Suprapubic skin (tissue), 4 donors: ENCODE measurements around the gene PML. TPM values are rescaled to one million over a fixed set of nuclear protein-coding genes. Genes with fewer than 3 reads are reported as not detected.

ENCODE experiments used
- DNase-seq, 2 donors: peaks; one replicate each; pipeline ENCODE4 v3.0.0-alpha.2; 2019; ENCODE audit warnings: low spot score in 2 of 2
- H3K27ac ChIP-seq: fragments of 200-600 bp; sonication (generic); one replicate; pipeline ENCODE4 v1.5.1; 2019
- H3K27me3 ChIP-seq: fragments of 200-600 bp; sonication (generic); one replicate; pipeline ENCODE4 v1.5.1; 2019
- H3K36me3 ChIP-seq: fragments of 200-600 bp; sonication (generic); one replicate; pipeline ENCODE4 v1.5.1; 2019
- H3K4me1 ChIP-seq: fragments of 200-600 bp; sonication (generic); one replicate; pipeline ENCODE4 v1.5.1; 2019
- H3K4me3 ChIP-seq: fragments of 200-600 bp; sonication (generic); one replicate; pipeline ENCODE4 v1.5.1; 2019; ENCODE audit warnings: mild to moderate bottlenecking
- H3K9me3 ChIP-seq: fragments of 200-600 bp; sonication (generic); one replicate; pipeline ENCODE4 v1.5.1; 2019
- EP300 ChIP-seq: sonication (generic); formaldehyde crosslinking; IDR thresholded peaks from one replicate; pipeline ENCODE4 v1.6.1; 2017; ENCODE audit warnings: antibody characterized with exemption
- POLR2A ChIP-seq, 2 donors: fragments of 450-650 bp; IDR thresholded peaks; one replicate each; pipeline ENCODE4 v1.6.1; 2017; ENCODE audit warnings: antibody characterized with exemption in 2 of 2, mild to moderate bottlenecking in 2 of 2, moderate library complexity in 2 of 2
- POLR2AphosphoS5 ChIP-seq, 3 donors: sonication (generic); formaldehyde crosslinking; IDR thresholded peaks; one replicate each; pipeline ENCODE4 v1.6.1; 2017; ENCODE audit warnings: antibody characterized with exemption in 3 of 3
- WGBS: methylation state at CpG from one replicate; pipeline ENCODE4 v1.1.5; 2018; 5-methylcytosine and 5-hydroxymethylcytosine counted together
- total RNA-seq, 4 donors: library from RNA; depleted of rRNA; stranded (reverse); fragments of >200 nt; gene quantifications; one replicate each; pipeline ENCODE4 v1.1.0, GENCODE V29; 2016
- TF ChIP-seq, protein P1 (sequence below), 2 donors: fragments of 200-600 bp in 1 of 2; fragments of 450-650 bp in 1 of 2; sonication (generic) in 1 of 2; IDR thresholded peaks; one replicate each; pipeline ENCODE4 v1.5.1; 2016 to 2019; ENCODE audit warnings: antibody characterized with exemption in 2 of 2, mild to moderate bottlenecking in 1 of 2, moderate library complexity in 1 of 2

The PML gene
- total RNA-seq, 4 donors from 2014 or later = 59.2 to 111 (median 82.5) TPM

DNA sequence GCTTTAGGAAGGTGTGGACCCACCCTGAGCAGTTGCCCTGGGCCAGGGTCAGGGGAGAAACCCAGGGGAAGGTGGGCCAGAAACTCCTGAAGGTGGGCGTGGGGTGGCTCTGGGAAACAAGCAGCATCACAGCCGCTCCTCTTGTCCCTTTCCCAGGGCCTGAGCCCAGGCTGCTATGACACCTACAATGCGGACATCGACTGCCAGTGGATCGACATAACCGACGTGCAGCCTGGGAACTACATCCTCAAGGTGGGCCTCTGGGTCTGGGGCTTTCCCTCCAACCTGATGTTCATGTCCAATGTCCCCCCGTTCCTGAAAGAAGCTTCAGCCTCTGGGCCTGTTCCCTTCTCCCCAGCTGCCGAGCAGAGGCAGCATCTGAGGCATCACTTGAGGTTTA lies 46.9 kb upstream of the PML start:
- Histone ChIP-seq H3K36me3 (peaks cover 11% of the 10 kb centered on the region), H3K27ac (no peak overlapping the region), H3K9me3 (no peaks in the 10 kb centered on the region), H3K4me1 (peaks cover 21% of the 10 kb centered on the region), H3K4me3 (no peak overlapping the region), H3K27me3 (no peaks in the 10 kb centered on the region)
- 100% methylated on average over 4 of the region's 9 CpGs for WGBS
- peak in 1 of 2 donors; percentile 53 for DNase-seq
- TF ChIP-seq POLR2AphosphoS5 (IDR thresholded peaks at IDR 0.05) (no peak), POLR2A (IDR thresholded peaks at IDR 0.05) (no peak), EP300 (no peak)
- TF ChIP-seq, protein P1, sequence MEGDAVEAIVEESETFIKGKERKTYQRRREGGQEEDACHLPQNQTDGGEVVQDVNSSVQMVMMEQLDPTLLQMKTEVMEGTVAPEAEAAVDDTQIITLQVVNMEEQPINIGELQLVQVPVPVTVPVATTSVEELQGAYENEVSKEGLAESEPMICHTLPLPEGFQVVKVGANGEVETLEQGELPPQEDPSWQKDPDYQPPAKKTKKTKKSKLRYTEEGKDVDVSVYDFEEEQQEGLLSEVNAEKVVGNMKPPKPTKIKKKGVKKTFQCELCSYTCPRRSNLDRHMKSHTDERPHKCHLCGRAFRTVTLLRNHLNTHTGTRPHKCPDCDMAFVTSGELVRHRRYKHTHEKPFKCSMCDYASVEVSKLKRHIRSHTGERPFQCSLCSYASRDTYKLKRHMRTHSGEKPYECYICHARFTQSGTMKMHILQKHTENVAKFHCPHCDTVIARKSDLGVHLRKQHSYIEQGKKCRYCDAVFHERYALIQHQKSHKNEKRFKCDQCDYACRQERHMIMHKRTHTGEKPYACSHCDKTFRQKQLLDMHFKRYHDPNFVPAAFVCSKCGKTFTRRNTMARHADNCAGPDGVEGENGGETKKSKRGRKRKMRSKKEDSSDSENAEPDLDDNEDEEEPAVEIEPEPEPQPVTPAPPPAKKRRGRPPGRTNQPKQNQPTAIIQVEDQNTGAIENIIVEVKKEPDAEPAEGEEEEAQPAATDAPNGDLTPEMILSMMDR (IDR thresholded peaks at IDR 0.05) = no peak

DNA sequence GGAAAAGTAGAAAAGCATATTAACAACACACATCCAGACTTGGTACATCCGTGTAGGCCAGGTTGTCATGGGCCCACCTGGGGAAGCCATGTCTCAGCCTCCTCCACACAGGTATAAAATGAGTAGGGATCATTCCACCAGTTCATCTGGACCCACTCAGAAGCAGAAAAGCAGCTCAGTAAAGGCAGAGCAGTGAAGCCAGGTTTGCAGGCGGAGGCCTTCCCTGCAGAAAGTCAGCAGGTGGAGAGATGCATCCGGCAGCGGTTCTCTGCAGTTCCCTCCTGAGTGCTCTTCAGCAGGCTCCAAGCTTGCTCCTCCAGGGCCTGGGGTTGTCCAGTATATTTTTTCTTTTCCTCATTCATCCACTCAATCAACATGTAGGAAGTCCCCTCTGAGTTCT lies 46.1 kb upstream of the PML start:
- H3K27me3 ChIP-seq = no peaks in the 10 kb centered on the region
- peak in 1 of 2 donors; percentile 35 for DNase-seq
- peaks cover 11% of the 10 kb centered on the region for H3K36me3 ChIP-seq
- peaks cover 27% of the 10 kb centered on the region for H3K4me1 ChIP-seq
- no peaks in the 10 kb centered on the region for H3K9me3 ChIP-seq
- no peak overlapping the region for H3K4me3 ChIP-seq
- 100% methylated on average over 4 of the region's 4 CpGs for whole genome bisulfite sequencing
- no peak overlapping the region for H3K27ac ChIP-seq
- TF ChIP-seq EP300 (no peak), POLR2AphosphoS5 (IDR thresholded peaks at IDR 0.05) (no peak), POLR2A (IDR thresholded peaks at IDR 0.05) (no peak)
- TF ChIP-seq, protein P1 (IDR thresholded peaks at IDR 0.05) = no peak

DNA sequence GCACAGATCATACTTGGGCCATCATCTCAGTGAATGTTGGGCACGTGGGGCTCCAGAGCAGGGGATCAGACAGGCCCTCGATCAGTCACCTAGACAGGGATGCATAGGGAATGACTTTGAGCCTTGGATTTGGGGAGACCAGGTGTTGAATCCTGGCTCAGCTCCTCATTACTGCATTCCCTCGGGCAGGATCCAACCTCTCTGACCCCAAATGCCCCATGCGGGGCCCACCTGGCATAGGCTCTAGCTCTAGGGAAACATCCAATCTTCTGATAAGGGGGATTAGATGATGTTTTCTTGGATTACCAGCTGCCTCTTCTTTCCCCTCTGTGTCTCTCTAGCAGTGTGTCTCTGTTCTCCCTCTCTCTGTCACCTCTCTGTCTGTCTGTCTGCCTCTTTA lies 45.5 kb upstream of the PML start:
- Histone ChIP-seq H3K4me1 (peaks cover 31% of the 10 kb centered on the region), H3K36me3 (peaks cover 11% of the 10 kb centered on the region), H3K27me3 (no peaks in the 10 kb centered on the region), H3K27ac (no peak overlapping the region), H3K4me3 (no peak overlapping the region), H3K9me3 (no peaks in the 10 kb centered on the region)
- WGBS = 82% methylated on average over 4 of the region's 4 CpGs
- no peak for TF ChIP-seq EP300
- TF ChIP-seq POLR2A (IDR thresholded peaks at IDR 0.05) = no peak
- TF ChIP-seq POLR2AphosphoS5 (IDR thresholded peaks at IDR 0.05) = no peak
- TF ChIP-seq, protein P1 (IDR thresholded peaks at IDR 0.05) = no peak
- DNase-seq = peak in 1 of 2 donors; percentile 38

DNA sequence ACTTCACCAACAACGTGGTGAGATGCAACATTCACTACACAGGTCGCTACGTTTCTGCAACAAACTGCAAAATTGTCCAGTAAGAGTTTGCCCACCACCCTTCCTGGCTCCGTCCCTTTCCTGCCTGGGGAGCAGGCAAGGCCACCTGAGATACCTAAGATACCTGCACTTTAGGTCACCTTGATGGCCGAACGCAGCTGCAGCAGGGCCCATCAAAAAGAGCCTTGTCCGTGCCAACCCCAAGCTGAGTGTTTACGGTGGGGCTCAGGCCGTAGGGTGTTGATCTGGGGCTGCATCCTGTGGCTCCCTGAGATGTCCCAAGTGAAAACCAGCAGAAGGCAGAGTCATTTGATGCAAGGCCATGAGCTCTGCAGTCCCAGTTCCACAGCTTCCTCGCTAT lies 45.0 kb upstream of the PML start:
- 96% methylated on average over 6 of the region's 10 CpGs for WGBS
- Histone ChIP-seq H3K27ac (no peak overlapping the region), H3K9me3 (no peaks in the 10 kb centered on the region), H3K4me1 (peaks cover 31% of the 10 kb centered on the region), H3K27me3 (no peaks in the 10 kb centered on the region), H3K36me3 (peaks cover 11% of the 10 kb centered on the region), H3K4me3 (no peak overlapping the region)
- peak in 1 of 2 donors; percentile 37 for DNase-seq
- TF ChIP-seq POLR2AphosphoS5 (IDR thresholded peaks at IDR 0.05) = no peak
- TF ChIP-seq, protein P1 (IDR thresholded peaks at IDR 0.05) = no peak
- TF ChIP-seq EP300 = no peak
- TF ChIP-seq POLR2A (IDR thresholded peaks at IDR 0.05) = no peak

DNA sequence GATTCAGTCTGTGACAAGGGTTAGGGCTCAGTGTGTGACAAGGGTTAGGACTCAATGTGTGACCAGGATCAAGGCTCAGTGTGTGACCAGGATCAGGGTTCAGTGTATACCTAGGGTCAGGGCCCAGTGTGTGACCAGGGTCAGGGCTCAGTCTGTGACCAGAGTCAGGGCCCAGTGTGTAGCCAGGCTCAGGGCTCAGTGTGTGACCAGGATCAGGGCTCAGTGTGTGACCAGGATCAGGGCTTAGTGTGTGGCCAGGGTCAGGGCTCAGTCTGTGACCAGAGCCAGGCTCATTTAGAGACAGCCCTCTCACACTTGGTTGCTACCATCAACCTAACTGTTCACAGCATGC lies 44.1 kb upstream of the PML start:
- Histone ChIP-seq H3K27ac (peak overlapping the region; percentile 39), H3K36me3 (peaks cover 11% of the 10 kb centered on the region), H3K4me3 (no peak overlapping the region), H3K4me1 (peaks cover 31% of the 10 kb centered on the region), H3K27me3 (no peaks in the 10 kb centered on the region), H3K9me3 (no peaks in the 10 kb centered on the region)
- TF ChIP-seq, protein P1 (IDR thresholded peaks at IDR 0.05) = no peak
- TF ChIP-seq POLR2AphosphoS5 (IDR thresholded peaks at IDR 0.05) (no peak), EP300 (no peak), POLR2A (IDR thresholded peaks at IDR 0.05) (no peak)
- peak in 1 of 2 donors; percentile 53 for DNase-seq
